Esophagus muscularis mucosa (tissue), 2 donors: ENCODE measurements around the gene SHE.

ENCODE experiments used
- POLR2A ChIP-seq: fragments of 450-650 bp; IDR thresholded peaks from one replicate; pipeline ENCODE4 v1.6.1; 2017; ENCODE audit warnings: antibody characterized with exemption, moderate library complexity, mild to moderate bottlenecking, low read depth
- POLR2AphosphoS5 ChIP-seq, 2 donors: sonication (generic); formaldehyde crosslinking; IDR thresholded peaks; one replicate each; pipeline ENCODE4 v1.6.1; 2017; ENCODE audit warnings: antibody characterized with exemption in 2 of 2

GRCh38 chr1:154430903-154431302 lies 71.3 kb downstream of the SHE start:
- TF ChIP-seq POLR2AphosphoS5 (IDR thresholded peaks at IDR 0.05) (no peak), POLR2A (no peak)
